GM21619 (cell line): Measurements from ENCODE around the gene DCLRE1C.
A peak's percentile ranks its signal among the peaks of the same experiment; 100 is the strongest.
"Not testable (repeated sequence)": the region's sequence is repeated elsewhere in the genome, so short reads cannot be mapped to it uniquely, and the experiment has no call there.

Experiments used
- ATAC-seq: cut with Tn5 transposase; IDR thresholded peaks from one replicate; pipeline ENCODE4 v1.9.1; 2021; ENCODE audit not compliant: unreplicated experiment

DCLRE1C gene

DNA sequence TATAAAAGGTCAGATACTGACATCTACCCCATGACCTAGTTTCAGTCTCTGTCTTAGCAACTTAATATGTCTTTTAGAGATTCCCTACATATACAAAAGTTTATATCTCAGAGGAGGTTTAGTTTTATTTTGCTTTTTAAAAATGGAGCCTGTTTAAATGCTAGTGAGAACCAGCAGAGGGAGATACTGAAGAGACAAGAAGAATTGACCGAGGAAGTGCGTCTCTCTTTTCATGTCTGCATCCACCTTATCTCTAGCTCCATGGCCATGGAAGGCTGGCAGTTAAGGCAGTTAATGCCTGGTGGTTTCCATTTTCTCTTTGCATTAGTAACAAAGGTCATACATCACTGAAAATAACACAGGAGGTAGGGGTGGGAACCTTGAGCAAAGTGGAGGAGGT, 64.6 kb downstream of the DCLRE1C start:
- no peak for ATAC-seq

DNA sequence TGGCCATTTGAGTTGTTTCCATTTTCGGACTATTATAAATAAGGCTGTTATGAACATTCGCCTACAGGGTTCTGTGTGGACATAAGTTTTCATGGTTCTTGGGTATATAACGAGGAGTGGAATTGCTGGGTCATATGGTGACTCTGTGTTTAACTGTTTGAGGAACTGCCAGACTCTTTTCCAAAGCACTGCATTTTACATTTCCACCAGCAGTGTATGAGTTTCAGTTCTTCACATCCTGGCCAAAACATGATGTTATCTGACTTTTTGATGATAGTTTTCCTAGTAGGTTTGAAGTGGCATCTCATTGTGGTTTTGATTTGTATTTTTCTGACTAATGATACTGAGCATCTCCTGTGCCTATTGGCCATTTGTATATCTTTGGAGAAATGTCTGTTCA, 69.8 kb downstream of the DCLRE1C start:
- no peak for ATAC-seq

DNA sequence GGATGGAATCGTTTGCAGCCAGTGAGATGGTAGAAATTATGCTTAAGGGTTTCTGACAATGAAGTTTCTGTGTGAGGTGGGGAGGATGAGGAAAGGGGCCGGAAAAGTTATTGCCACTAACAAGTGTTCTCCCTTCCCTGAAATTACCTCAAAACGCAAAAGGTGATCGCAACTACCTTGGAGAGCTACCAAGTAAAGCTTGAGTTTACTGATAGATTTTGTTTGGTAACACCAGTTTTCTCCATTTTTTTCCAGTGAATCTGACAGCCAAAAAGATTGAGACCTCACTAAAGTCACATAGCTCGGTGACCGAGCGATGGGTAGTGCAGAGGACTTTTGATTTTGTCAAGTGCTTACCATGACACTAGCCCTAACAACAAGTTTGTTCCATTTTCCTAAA, 73.7 kb downstream of the DCLRE1C start:
- ATAC-seq = no peak

DNA sequence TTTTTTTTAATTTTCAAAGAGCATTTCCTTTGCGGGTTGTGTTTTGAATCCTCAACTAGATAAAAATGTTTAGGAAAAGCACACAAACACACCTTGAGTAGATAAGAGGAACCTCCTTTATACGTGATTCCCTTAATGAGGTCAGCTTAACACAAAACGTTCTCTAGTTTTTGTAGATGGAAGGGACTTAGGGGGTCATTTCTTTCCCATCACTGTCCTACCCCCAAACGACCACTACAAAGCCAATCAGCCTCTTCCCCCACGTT, 74.0 kb downstream of the DCLRE1C start:
- no peak for ATAC-seq

DNA sequence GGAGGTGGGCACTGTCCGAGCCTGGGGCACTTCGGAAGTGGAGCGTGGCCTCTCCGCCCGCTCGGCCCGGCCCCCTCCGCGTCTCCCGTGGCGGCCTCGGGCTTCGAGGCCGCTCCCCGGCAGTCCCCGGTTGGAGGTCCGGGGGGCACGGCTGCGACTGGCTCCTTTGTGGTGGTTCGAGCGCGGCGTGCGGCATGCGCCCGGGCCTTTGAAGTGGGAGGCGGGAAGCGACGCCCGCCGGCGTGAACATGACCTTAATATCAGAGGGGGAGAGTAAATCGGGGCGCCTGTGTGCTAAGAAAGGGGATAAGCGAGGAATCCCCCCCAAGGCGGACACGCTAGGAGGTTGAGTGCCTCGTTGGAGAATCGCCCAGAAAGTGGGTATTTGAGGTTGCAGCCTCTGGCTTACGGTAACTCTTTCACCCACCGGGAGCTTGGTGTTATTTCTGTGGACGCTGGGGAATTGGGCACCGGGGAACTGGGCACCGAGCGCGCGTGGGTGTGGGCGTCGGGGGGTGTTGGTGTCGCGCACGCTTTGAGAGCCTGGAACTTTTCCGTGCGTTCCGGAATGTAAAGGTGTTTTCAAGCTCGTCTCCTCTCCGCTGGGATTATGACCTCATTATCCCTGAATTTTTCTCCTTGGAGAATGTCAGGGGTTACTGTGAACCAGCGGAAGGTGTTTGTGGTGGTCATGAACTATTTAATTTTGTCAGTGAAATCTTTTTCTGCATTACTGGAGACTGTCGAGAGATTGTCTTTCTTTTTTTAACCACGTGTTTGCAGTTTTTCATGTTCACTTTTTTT, 74.6 kb downstream of the DCLRE1C start:
- peak; percentile 24 for ATAC-seq

GRCh38 chr10:14878266-14879123, 75.4 kb downstream of the DCLRE1C start, which contains the start of gene SUV39H2:
Gene SUV39H2 (plus strand): TSS chr10:14878866. CDS start chr10:14878889, 23 bp downstream.
- peak; percentile 88 for ATAC-seq

- ATAC-seq = no peak
Measured at GRCh38 chr10:14876764-14877163, 77.1 kb downstream of the DCLRE1C start.

DNA sequence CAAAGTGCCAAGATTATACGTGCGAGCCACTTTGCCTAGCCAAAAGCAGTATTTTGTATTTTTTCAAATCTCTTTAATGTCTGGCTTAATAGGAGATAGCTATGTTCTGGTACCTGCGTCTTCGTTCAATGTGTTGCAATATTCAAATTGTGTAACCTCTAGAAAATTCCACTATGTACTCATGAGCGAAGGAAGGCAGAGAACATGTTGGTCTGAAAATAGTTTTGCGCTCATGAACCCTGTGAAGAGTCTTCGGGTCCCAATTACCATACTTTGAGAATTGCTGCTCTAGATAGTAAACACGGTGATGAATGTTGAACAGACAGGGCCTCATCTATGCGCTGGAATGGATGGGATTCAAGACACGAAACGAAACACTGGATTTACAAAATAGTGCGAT, 78.0 kb downstream of the DCLRE1C start:
- no peak for ATAC-seq

DNA sequence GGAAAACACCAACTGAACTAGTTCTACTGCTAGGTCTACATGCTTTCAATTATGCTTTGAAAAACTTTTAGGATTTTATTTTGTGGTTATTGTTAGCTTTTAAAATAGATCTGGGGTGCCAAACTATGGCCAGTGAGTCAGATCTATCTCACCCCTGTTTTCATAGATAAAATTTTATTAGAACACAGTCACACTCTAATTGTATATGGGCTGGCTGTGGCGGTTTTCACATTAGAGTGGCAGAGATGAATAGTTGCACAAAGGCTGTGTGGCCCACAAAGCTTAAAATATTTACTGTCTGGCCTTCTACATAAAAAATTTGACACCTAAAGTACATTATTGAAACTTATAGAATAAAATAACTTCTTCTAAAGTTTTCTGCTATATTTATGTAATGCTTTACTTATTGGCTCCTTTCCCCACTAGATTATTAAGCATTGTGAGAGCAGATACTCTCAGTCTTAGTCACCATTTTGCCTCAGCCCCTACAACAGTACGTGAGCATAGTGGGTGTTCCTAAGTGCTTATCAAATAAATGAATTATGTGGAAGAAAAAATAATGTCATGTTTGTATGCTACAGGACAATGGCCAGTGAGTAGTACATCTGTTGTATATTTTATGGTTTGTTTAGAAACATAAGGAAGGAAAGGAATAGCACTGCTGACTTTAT, 80.7 kb downstream of the DCLRE1C start:
- peak; percentile 59 for ATAC-seq

- not testable (repeated sequence) for ATAC-seq
Measured at GRCh38 chr10:14864871-14865270, 89.0 kb downstream of the DCLRE1C start.

DNA sequence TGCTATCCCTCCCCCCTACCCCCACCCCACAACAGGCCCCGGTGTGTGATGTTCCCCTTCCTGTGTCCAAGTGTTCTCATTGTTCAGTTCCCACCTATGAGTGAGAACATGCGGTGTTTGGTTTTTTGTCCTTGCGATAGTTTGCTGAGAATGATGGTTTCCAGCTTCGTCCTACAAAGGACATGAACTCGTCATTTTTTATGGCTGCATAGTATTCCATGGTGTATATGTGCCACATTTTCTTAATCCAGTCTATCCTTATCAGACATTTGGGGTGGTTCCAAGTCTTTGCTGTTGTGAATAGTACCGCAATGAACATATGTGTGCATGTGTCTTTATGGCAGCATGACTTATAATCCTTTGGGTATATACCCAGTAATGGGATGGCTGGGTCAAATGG, 89.4 kb downstream of the DCLRE1C start:
- not testable (repeated sequence) for ATAC-seq

- ATAC-seq = no peak
Measured at GRCh38 chr10:14860791-14861190, 93.1 kb downstream of the DCLRE1C start.

DNA sequence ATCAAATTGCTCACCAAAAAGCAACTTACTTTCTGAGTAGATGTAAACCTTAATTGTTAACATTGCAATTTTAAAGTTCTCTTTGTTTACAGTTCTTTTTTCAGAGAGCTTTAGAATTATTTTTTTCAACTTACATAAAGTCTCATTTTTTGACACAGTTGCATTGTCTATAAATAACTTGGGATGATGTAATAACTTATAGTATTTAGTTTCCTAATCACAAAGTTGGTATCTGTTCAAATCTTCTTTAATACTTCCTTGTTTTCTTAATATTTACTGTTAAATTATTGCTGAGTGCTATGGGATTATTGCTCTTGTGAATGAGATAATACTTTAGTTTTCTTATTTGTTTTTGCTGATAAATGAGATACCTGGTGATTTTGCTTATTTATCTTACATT, 94.1 kb downstream of the DCLRE1C start:
- ATAC-seq = no peak

DNA sequence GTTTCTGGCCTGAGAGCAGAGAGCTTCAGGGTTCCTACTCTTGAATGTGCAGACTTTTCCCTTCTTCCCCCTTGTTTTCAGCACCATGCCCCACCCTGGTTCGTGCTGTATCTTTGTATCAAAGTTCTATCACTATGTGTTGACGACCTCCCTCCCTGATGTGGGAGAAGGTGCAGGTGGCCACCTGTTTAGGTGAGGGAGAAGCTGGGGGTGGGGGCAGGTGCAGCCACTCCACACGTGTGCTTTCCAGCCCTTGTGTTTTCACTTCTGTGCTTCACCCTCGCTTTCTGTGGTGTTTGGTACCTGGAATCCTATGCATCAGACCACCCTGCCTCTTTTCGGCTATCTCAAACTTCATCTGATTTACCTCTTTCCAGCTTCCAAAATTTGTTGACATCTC, 94.9 kb downstream of the DCLRE1C start:
- ATAC-seq = no peak

DNA sequence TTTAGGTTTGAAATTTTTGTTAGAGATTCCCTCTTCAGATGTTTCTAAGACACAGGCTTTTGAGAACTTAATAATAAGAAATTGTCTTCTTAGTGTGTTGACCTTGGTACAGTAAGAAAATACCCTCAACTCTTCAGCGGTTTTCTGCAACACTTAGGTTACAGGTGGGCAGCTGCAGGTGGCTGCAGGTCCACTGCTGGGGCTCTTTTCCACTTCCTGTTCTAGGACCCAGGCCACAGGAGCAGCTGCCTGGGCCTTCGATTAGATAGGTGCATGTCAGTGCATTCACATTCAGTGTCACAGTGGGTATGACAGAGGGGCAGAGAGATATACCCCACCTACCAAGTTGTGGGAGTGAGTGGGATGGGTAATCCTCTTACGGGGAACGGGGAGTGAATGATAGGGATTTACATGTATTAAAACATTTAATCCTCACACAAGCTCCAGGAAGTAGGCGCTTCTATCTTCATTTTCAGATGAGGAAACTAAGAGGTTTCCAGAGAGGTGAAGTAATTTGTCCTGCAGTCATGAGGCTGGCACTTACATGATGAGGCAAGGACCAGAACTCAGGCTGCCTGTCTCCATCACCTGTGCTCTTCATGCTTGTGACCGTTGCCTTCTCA, 95.4 kb downstream of the DCLRE1C start:
- ATAC-seq = no peak

- no peak for ATAC-seq
Measured at GRCh38 chr10:14855453-14855852, 98.4 kb downstream of the DCLRE1C start.

DNA sequence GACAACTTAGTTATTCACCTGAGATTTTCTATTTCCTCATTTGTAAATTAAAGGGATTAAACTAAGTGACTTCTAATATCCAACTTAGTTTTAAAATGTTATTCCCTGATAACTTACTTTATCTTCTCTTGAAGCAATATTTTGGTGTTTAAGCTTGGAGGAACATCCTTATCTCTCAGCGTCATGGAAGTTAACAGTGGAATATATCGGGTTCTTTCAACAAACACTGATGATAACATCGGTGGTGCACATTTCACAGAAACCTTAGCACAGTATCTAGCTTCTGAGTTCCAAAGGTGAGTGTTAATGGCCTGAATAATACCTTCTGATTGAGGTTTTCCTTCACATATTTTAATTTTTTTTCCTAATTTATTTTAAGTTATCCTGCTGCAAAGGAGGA, 101.7 kb downstream of the DCLRE1C start:
- ATAC-seq = no peak
